Esophagus squamous epithelium (tissue), 5 donors: ENCODE data around the gene NCOA1. TPM values are rescaled to one million over a fixed set of nuclear protein-coding genes. Genes with fewer than 3 reads are reported as not detected.

Experiments
- DNase-seq: peaks from one replicate; lab custom pipeline; 2025; lab: John Stamatoyannopoulos, UW
- H3K27ac ChIP-seq, 4 donors: fragments of 200-600 bp; sonication (generic); one replicate each; pipeline ENCODE4 v1.5.1; 2016 to 2019; ENCODE audit warnings: mild to moderate bottlenecking in 1 of 4
- H3K27me3 ChIP-seq, 4 donors: fragments of 200-600 bp; sonication (generic); 1 replicate in 3 of 4; 2 replicates in 1 of 4; pipeline versions ENCODE4 v1.5.1 to v1.6.0; 2017 to 2021; ENCODE audit warnings: antibody characterized with exemption in 1 of 4
- H3K36me3 ChIP-seq, 3 donors: fragments of 200-600 bp; sonication (generic); one replicate each; pipeline ENCODE4 v1.5.1; 2016 to 2019
- H3K4me1 ChIP-seq, 3 donors: fragments of 200-600 bp; sonication (generic); one replicate each; pipeline ENCODE4 v1.5.1; 2017 to 2019
- H3K4me3 ChIP-seq, 4 donors: fragments of 200-600 bp; sonication (generic); 1 replicate in 3 of 4; 2 replicates in 1 of 4; pipeline ENCODE4 v1.5.1; 2016 to 2019; ENCODE audit warnings: mild to moderate bottlenecking in 2 of 4, moderate library complexity in 1 of 4
- H3K9me3 ChIP-seq, 3 donors: fragments of 200-600 bp; sonication (generic); one replicate each; pipeline ENCODE4 v1.5.1; 2016 to 2019
- CTCF ChIP-seq, 6 experiments: fragments of 450-650 bp in 4 of 6; fragments of 200-600 bp in 2 of 6; sonication (generic) in 2 of 6; IDR thresholded peaks; one replicate each; pipeline ENCODE4 v1.5.1; 2016 to 2019; ENCODE audit warnings: antibody characterized with exemption in 6 of 6, mild to moderate bottlenecking in 4 of 6, moderate library complexity in 4 of 6
- POLR2A ChIP-seq, 4 donors: fragments of 450-650 bp; IDR thresholded peaks; one replicate each; pipeline ENCODE4 v1.6.1; 2017; ENCODE audit warnings: antibody characterized with exemption in 4 of 4, mild to moderate bottlenecking in 4 of 4, moderate library complexity in 3 of 4
- WGBS, 2 donors: methylation state at CpG; one replicate each; pipeline ENCODE4 v1.1.5; 2018; 5-methylcytosine and 5-hydroxymethylcytosine counted together
- intact Hi-C: fragments of 100-400 bp; cut with DNase I; formaldehyde crosslinking; loops from one replicate; pipeline ENCODE4 v1.15.0; 2022
- total RNA-seq, 4 donors: library from RNA; depleted of rRNA; stranded (reverse); fragments of >200 nt; gene quantifications; one replicate each; pipeline ENCODE4 v1.1.0, GENCODE V29; 2016
- donor health status: DM: yes; HTN: yes; CAD: no.

The NCOA1 gene
- total RNA-seq, 4 donors from 2014 or later, result 21.3 to 45.4 (median 32.9) TPM

GRCh38 chr2:24723191-24723590 lies 232.1 kb downstream of the NCOA1 start:
- Histone ChIP-seq H3K4me3 (no peak overlapping the region), H3K9me3 (no peaks in the 10 kb centered on the region), H3K36me3 (peaks cover 0 to 31% (median 0%) of the 10 kb centered on the region in 3 donors), H3K27me3 (no peaks in the 10 kb centered on the region), H3K27ac (no peak overlapping the region), H3K4me1 (peaks cover 0 to 14% (median 0%) of the 10 kb centered on the region in 3 donors)
- 92 to 96% methylated on average over 1 of the region's 1 CpG for WGBS, 2 donors
- intact Hi-C loops, result no loop called here
- DNase-seq, result no peak
- no peak for TF ChIP-seq CTCF (IDR thresholded peaks at IDR 0.05)
- no peak for TF ChIP-seq POLR2A (IDR thresholded peaks at IDR 0.05)

GRCh38 chr2:24723665-24724064 lies 232.6 kb downstream of the NCOA1 start:
- no peak for DNase-seq

GRCh38 chr2:24724111-24724775 lies 233.2 kb downstream of the NCOA1 start:
- no peak for TF ChIP-seq POLR2A (IDR thresholded peaks at IDR 0.05)
- TF ChIP-seq CTCF (IDR thresholded peaks at IDR 0.05), result no peak
- intact Hi-C loops, result no loop called here
- Histone ChIP-seq H3K27me3 (no peaks in the 10 kb centered on the region), H3K36me3 (peaks cover 0 to 37% (median 0%) of the 10 kb centered on the region in 3 donors), H3K4me3 (no peak overlapping the region), H3K4me1 (peaks cover 0 to 14% (median 0%) of the 10 kb centered on the region in 3 donors), H3K27ac (no peak overlapping the region), H3K9me3 (no peaks in the 10 kb centered on the region)
- no peak for DNase-seq
- WGBS, 2 donors, result 72 to 85% methylated on average over 4 of the region's 4 CpGs

More at GRCh38 chr2:24723665-24724064, 232.6 kb downstream of the NCOA1 start:
- Histone ChIP-seq H3K27me3 (no peaks in the 10 kb centered on the region), H3K36me3 (peaks cover 0 to 31% (median 0%) of the 10 kb centered on the region in 3 donors), H3K9me3 (no peaks in the 10 kb centered on the region), H3K27ac (no peak overlapping the region), H3K4me1 (peaks cover 0 to 14% (median 0%) of the 10 kb centered on the region in 3 donors), H3K4me3 (no peak overlapping the region)
- intact Hi-C loops, result no loop called here
- no peak for TF ChIP-seq CTCF (IDR thresholded peaks at IDR 0.05)
- TF ChIP-seq POLR2A (IDR thresholded peaks at IDR 0.05), result no peak

DNA sequence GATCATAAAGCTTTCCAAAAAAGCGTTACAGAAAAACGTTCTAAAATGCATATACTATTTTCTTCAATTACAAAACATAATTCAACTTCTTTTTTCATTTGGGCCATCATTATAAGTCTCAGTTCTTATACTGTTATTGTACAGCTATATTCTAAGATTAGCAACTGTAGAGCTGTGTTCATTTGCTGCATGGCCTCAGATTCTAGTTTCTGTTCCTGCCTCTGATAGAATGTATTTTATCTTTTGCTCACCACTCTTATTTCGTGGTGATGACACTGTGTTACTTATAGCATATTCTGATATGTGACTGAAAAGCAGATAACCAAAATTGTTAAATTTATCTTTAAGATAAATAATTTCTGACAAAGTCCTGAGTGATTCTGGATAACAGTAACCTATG lies 234.9 kb downstream of the NCOA1 start:
- DNase-seq, result no peak
- no peaks in the 10 kb centered on the region for H3K9me3 ChIP-seq
- H3K4me1 ChIP-seq, result peaks cover 0 to 14% (median 0%) of the 10 kb centered on the region in 3 donors
- H3K27me3 ChIP-seq, result no peaks in the 10 kb centered on the region
- peaks cover 0 to 46% (median 6%) of the 10 kb centered on the region in 3 donors for H3K36me3 ChIP-seq
- 70 to 80% methylated on average over 3 of the region's 3 CpGs for WGBS, 2 donors
- intact Hi-C loops, result no loop called here
- H3K27ac ChIP-seq, result no peak overlapping the region
- TF ChIP-seq POLR2A (IDR thresholded peaks at IDR 0.05), result no peak
- no peak overlapping the region for H3K4me3 ChIP-seq

GRCh38 chr2:24730481-24730880 lies 239.4 kb downstream of the NCOA1 start:
- no peak overlapping the region for H3K27ac ChIP-seq
- no peak for TF ChIP-seq POLR2A (IDR thresholded peaks at IDR 0.05)
- TF ChIP-seq CTCF (IDR thresholded peaks at IDR 0.05), result no peak
- WGBS, 2 donors, result 95 to 96% methylated on average over 7 of the region's 7 CpGs
- H3K9me3 ChIP-seq, result no peaks in the 10 kb centered on the region
- H3K4me3 ChIP-seq, result no peak overlapping the region
- H3K27me3 ChIP-seq, result no peaks in the 10 kb centered on the region
- H3K36me3 ChIP-seq, result peaks cover 0 to 60% (median 6%) of the 10 kb centered on the region in 3 donors
- H3K4me1 ChIP-seq, result no peaks in the 10 kb centered on the region
- intact Hi-C loops, result no loop called here
- DNase-seq, result no peak
